K562 (cell line): ENCODE measurements around the gene ATP2A1. TPM values are rescaled to one million over a fixed set of nuclear protein-coding genes. Genes with fewer than 3 reads are reported as not detected.

Experiments used
- ATAC-seq: fragments of 200-7000 bp; cut with Tn5 transposase; 3 replicates; pipeline ENCODE4 v1.9.1; 2020; ENCODE audit warnings: moderate library complexity
- BruUV-seq: library from RNA; stranded (reverse); fragments of 400-500 nt; replicated peaks from 2 replicates; lab custom pipeline; 2021; lab: Mats Ljungman, UMichigan
- CTCF ChIA-PET: fragments of 300-600 bp; formaldehyde crosslinking; extraction: SDS; loops from one replicate; lab custom pipeline; 2021; ENCODE audit warnings: low intra/inter-chr PET ratio; lab: Yijun Ruan, JAX
- POLR2A ChIA-PET: fragments of 300-600, 350-650 bp; sonication (Branson Sonifier 250); formaldehyde crosslinking; extraction: SDS; loops from one replicate; lab custom pipeline; 2021; ENCODE audit warnings: antibody characterized with exemption, inconsistent platforms; lab: Yijun Ruan, JAX
- DNase-seq, 4 experiments: peaks; one replicate each; pipeline versions ENCODE4 v3.0.0 to v3.0.0-alpha.2; 2011 to 2018; ENCODE audit warnings: low spot score in 3 of 4, mixed read lengths in 3 of 4; ENCODE audit errors: extremely low read depth in 1 of 4
- FAIRE-seq: peaks from 2 replicates; lab custom pipeline; 2011; peaks lifted over from hg19 to GRCh38; lab: Jason Lieb, UNC
- H2AFZ ChIP-seq: 2 replicates; pipeline ENCODE4 v1.6.0; 2011; ENCODE audit warnings: low read depth, low read length, control low read depth, inconsistent platforms
- H3K27ac ChIP-seq: fragments of 200-600 bp; 3 replicates; pipeline ENCODE4 v1.8.0; 2011; ENCODE audit warnings: low read depth, mild to moderate bottlenecking, control low read depth, inconsistent platforms, low read length, moderate library complexity, mixed read lengths; ENCODE audit errors: extremely low read depth
- H3K27me3 ChIP-seq, 2 experiments: fragments of 300-600 bp in 1 of 2; 2 replicates in 1 of 2; 3 replicates in 1 of 2; pipeline versions ENCODE4 v1.6.0 to v1.8.0; 2011; ENCODE audit warnings: inconsistent platforms in 2 of 2, low read length in 2 of 2, mild to moderate bottlenecking in 1 of 2, mixed read lengths in 1 of 2, moderate library complexity in 1 of 2; ENCODE audit not compliant: control insufficient read depth in 2 of 2, insufficient read depth in 2 of 2
- H3K36me3 ChIP-seq: fragments of 300-600 bp; 3 replicates; pipeline ENCODE4 v1.8.0; 2011; ENCODE audit warnings: mild to moderate bottlenecking, low read length, inconsistent platforms; ENCODE audit not compliant: control insufficient read depth, insufficient read depth
- H3K4me1 ChIP-seq, 2 experiments: fragments of 200-600 bp in 1 of 2; replicated peaks in 1 of 2; 2 replicates in 1 of 2; 3 replicates in 1 of 2; pipeline versions ENCODE4 v1.5.1 to v1.8.0; 2011; ENCODE audit warnings: inconsistent platforms in 2 of 2, low read length in 2 of 2, mild to moderate bottlenecking in 1 of 2, mixed read lengths in 1 of 2, moderate library complexity in 1 of 2; ENCODE audit not compliant: control insufficient read depth in 2 of 2, insufficient read depth in 2 of 2
- H3K4me2 ChIP-seq: 2 replicates; pipeline ENCODE4 v1.6.1; 2011; ENCODE audit warnings: low read length, control low read depth, inconsistent platforms, mixed read lengths; ENCODE audit not compliant: insufficient read depth
- H3K4me3 ChIP-seq: fragments of 200-600 bp; sonication (generic), shearing (Covaris generic); 2 replicates; pipeline ENCODE4 v1.5.1; 2016; ENCODE audit warnings: control low read depth, inconsistent platforms
- H3K79me2 ChIP-seq: fragments of 200-600 bp; 3 replicates; pipeline ENCODE4 v1.8.0; 2011; ENCODE audit warnings: low read length, inconsistent platforms; ENCODE audit not compliant: control insufficient read depth, insufficient read depth
- H3K9ac ChIP-seq, 2 experiments: 2 replicates each; pipeline versions ENCODE4 v1.6.0 to v1.6.1; 2011; ENCODE audit warnings: low read depth in 2 of 2, low read length in 2 of 2, control low read depth in 1 of 2, inconsistent platforms in 1 of 2, mild to moderate bottlenecking in 1 of 2, mixed read lengths in 1 of 2; ENCODE audit not compliant: insufficient read depth in 1 of 2
- H3K9me1 ChIP-seq: one replicate; pipeline ENCODE4 v1.6.0; 2011; ENCODE audit warnings: inconsistent platforms, mild to moderate bottlenecking, low read length, moderate library complexity; ENCODE audit not compliant: control insufficient read depth, insufficient read depth
- H3K9me3 ChIP-seq: replicated peaks from 2 replicates; pipeline ENCODE4 v1.5.1; 2011; ENCODE audit warnings: low read depth, low read length, inconsistent platforms; ENCODE audit not compliant: control insufficient read depth, insufficient read depth
- H4K20me1 ChIP-seq: replicated peaks from 2 replicates; pipeline ENCODE4 v1.6.1; 2011; ENCODE audit warnings: low read length, inconsistent platforms, mixed read lengths; ENCODE audit not compliant: control insufficient read depth, insufficient read depth
- EP300 ChIP-seq: IDR thresholded peaks from 2 replicates; pipeline ENCODE4 v1.6.1; 2012; ENCODE audit warnings: low read length, improper control_type of control experiment
- GABPB2 ChIP-seq: fragments of 250-450 bp; sonication (Bioruptor Pico); conservative IDR thresholded peaks from 2 replicates; pipeline ENCODE4 v1.5.1; 2021; ENCODE audit warnings: mild to moderate bottlenecking
- POLR2G ChIP-seq: fragments of 200-400 bp; formaldehyde crosslinking; IDR thresholded peaks from 2 replicates; pipeline ENCODE4 v1.6.1; 2017; ENCODE audit warnings: low read depth, mild to moderate bottlenecking, antibody characterized with exemption, low read length, moderate library complexity
- RBFOX2 ChIP-seq: fragments of 200-400 bp; formaldehyde crosslinking; IDR thresholded peaks from 2 replicates; pipeline ENCODE4 v1.6.1; 2017; ENCODE audit warnings: low read depth, mild to moderate bottlenecking, low read length, moderate library complexity
- RBM15 ChIP-seq: fragments of 200-400 bp; formaldehyde crosslinking; IDR thresholded peaks from 2 replicates; pipeline ENCODE4 v1.6.1; 2018; ENCODE audit warnings: mild to moderate bottlenecking, low read length, moderate library complexity; ENCODE audit not compliant: insufficient read depth
- SRF ChIP-seq, 2 experiments: fragments of 250-450, 450-650 bp in 1 of 2; sonication (Bioruptor Pico) in 1 of 2; sonication (generic) in 1 of 2; formaldehyde crosslinking; IDR thresholded peaks; 2 replicates each; pipeline versions ENCODE4 v1.5.0 to v1.5.1; 2020 to 2022; ENCODE audit warnings: mild to moderate bottlenecking in 1 of 2, missing genetic modification reagents in 1 of 2
- TCF7L2 ChIP-seq: fragments of 150-350 bp; IDR thresholded peaks from 2 replicates; pipeline ENCODE4 v1.6.1; 2016; ENCODE audit warnings: low read depth, mild to moderate bottlenecking, low read length, moderate library complexity
- XRCC4 ChIP-seq: IDR thresholded peaks from one replicate; pipeline ENCODE4 v1.6.1; 2011; ENCODE audit not compliant: insufficient read depth, insufficient read length; ENCODE audit errors: extremely low read depth
- ZNF655 ChIP-seq: fragments of 250-450 bp; sonication (Bioruptor Pico); IDR thresholded peaks from 2 replicates; pipeline ENCODE4 v1.5.0; 2021
- WGBS: fragments of 100-300 bp; shearing (Covaris generic); methylation state at CpG from one replicate; pipeline ENCODE4 v1.1.6; 2016; ENCODE audit warnings: low coverage, mixed read lengths; ENCODE audit not compliant: insufficient coverage; ENCODE audit errors: missing lambda C conversion rate; 5-methylcytosine and 5-hydroxymethylcytosine counted together
- in situ Hi-C: fragments of 300-500 bp; cut with MboI; formaldehyde crosslinking; loops from 4 replicates; pipeline ENCODE4 v1.15.0; 2018; ENCODE audit warnings: inconsistent platforms, mixed read lengths
- intact Hi-C: fragments of 100-400 bp; cut with micrococcal nuclease; formaldehyde crosslinking; loops from 2 replicates; pipeline ENCODE4 v1.14.2; 2022
- polyA plus RNA-seq, 8 experiments: library from polyadenylated mRNA; depleted of rRNA in 4 of 8; stranded (reverse) in 5 of 8; unstranded in 3 of 8; fragments of >200 nt; fragmentation: Nextera tagmentation in 2 of 8; fragmentation: Illumina TruSeq in 1 of 8; extraction: Ambion mirVana in 2 of 8; extraction: Trizol in 1 of 8; gene quantifications; 2 replicates each; pipeline versions ENCODE4 v1.2.1 to v1.2.3, GENCODE V29; 2011 to 2014; ENCODE audit warnings: inconsistent platforms in 1 of 8, missing spikeins in 1 of 8
- total RNA-seq, 7 experiments: library from RNA; depleted of rRNA in 6 of 7; stranded (reverse); fragments of >200 nt in 6 of 7; fragmentation: Illumina TruSeq in 2 of 7; extraction: Trizol in 2 of 7; gene quantifications; 2 replicates each; pipeline versions ENCODE4 v1.2.1 to v1.2.3, GENCODE V29; 2011 to 2021; ENCODE audit warnings: low replicate concordance in 1 of 7

ATP2A1 gene
- total and polyA plus RNA-seq, 9 of the 15 experiments (the other 6 are each of a cell fraction or from before 2014, with no cell fraction given) = 0.25 to 2.6 (median 0.65) TPM

DNA sequence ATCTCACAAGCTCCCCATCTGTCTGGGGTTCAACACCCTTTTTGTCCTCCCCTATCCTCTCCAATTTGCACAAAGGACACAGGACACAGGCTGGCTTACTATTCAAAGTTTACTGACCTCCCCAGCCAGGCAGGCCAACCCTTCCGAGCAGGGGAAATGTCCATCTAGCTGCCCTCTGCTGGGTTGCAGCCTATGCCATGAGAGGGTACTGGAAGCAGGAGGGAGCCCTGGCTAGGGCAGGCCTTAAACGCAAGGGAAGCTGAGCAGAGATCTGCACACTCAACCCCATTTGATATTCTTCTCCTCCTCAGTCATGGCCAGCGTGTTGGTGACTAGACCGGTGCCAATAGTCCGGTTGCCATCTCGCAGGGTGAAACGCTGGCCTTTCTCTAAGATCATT, 35.6 kb upstream of the ATP2A1 start (continued):
- TF ChIP-seq GABPB2 (CRISPR knock-in tag) (no peak), SRF (CRISPR knock-in tag; IDR thresholded peaks at IDR 0.05) (no peak), RBM15 (no peak), ZNF655 (CRISPR knock-in tag) (no peak), TCF7L2 (no peak), EP300 (no peak)

- ChIA-PET CTCF (no interaction called here), POLR2A (interaction anchor here (0.8 to 10.1 kb wide), 4 partner anchors 10 to 20 kb away, joined by 5 to 100 read pairs (median 54); partner anchors contain the start of gene SH2B1)
- H3K4me3 ChIP-seq = no peak overlapping the region
- no peaks in the 10 kb centered on the region for H3K27me3 ChIP-seq
- H3K9ac ChIP-seq = peak overlapping the region in 1 of 2 experiments; percentile 35; a peak in 1 of 4 replicates
- no peak overlapping the region for H3K4me2 ChIP-seq
- no peaks in the 10 kb centered on the region for H3K9me1 ChIP-seq
- no peak for ATAC-seq
- DNase-seq = no peak
- no TSS peak for BruUV-seq
- no peak for FAIRE-seq
- in situ Hi-C loops (no loop called here), intact Hi-C loops (no loop called here)
- no peaks in the 10 kb centered on the region for H3K9me3 ChIP-seq
- H4K20me1 ChIP-seq = no peaks in the 10 kb centered on the region
- H3K4me1 ChIP-seq = peaks cover 4 to 24% of the 10 kb centered on the region in 2 experiments; a peak in 3 of 5 replicates
- no peak overlapping the region for H3K27ac ChIP-seq
- peaks cover 42% of the 10 kb centered on the region for H3K36me3 ChIP-seq
- TF ChIP-seq POLR2G = peak; percentile 55; the same call in 1 of the 2 replicates
- TF ChIP-seq RBFOX2 = peak; percentile 62
- no peak for TF ChIP-seq XRCC4
- no peak overlapping the region for H2AFZ ChIP-seq
- H3K79me2 ChIP-seq = peaks cover 36% of the 10 kb centered on the region
- 96% methylated on average over 10 of the region's 12 CpGs for WGBS
These were observed 34.5 kb upstream of the ATP2A1 start for GRCh38 chr16:28843766-28844165.
